Activated T-helper 1 cell treated with Interleukin-2 at 50 U/mL for 16 hours (primary cell): ENCODE measurements around the gene MAPK1.
A peak's percentile ranks its signal among the peaks of the same experiment; 100 is the strongest.
"Not testable (repeated sequence)": the region's sequence is repeated elsewhere in the genome, so short reads cannot be mapped to it uniquely, and the experiment has no call there.

Experiments
- DNase-seq: peaks from one replicate; pipeline ENCODE4 v3.0.0-alpha.2; 2020; ENCODE audit warnings: low read depth

MAPK1 gene

DNA sequence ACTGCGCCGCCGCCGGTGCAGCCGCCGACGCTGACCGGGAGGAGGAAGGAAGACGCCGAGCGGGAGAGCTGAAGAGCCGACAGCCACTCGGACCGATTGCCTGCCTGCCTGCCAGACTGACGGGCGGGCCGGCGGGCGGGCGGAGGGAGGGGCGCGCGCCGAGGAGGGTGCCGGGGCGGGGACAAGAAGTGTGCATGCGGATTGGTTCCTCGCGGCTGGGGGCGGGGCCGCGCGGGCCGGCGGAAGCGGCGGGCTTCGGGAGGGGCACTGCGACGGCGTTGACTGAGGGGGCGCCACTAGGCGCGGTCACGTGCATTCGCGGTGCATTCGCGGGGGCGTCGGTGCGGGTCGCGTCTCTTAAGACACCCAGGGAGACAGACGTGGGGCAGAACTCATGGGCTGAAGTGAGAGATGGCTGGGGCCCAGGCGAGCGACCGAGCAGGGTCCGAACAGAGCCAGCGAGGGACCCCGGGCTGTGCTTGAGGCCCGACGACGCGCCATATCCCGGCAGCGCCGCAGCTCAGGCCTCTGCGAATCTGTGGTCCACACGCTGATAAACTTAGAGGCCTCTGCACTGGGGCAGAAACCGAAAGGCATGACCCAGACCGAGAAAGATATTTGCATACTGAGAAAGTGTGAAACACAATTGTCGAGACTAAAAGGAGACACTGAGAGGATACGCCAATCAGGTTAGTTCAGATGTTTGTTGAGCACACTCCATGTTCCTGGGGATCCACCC, at the start of gene MAPK1:
TSS of gene MAPK1 (minus strand) at position 118 of the 739 bp plus-strand sequence. CDS start 205 bp downstream, outside the sequence.
- DNase-seq: peak; percentile 91

DNA sequence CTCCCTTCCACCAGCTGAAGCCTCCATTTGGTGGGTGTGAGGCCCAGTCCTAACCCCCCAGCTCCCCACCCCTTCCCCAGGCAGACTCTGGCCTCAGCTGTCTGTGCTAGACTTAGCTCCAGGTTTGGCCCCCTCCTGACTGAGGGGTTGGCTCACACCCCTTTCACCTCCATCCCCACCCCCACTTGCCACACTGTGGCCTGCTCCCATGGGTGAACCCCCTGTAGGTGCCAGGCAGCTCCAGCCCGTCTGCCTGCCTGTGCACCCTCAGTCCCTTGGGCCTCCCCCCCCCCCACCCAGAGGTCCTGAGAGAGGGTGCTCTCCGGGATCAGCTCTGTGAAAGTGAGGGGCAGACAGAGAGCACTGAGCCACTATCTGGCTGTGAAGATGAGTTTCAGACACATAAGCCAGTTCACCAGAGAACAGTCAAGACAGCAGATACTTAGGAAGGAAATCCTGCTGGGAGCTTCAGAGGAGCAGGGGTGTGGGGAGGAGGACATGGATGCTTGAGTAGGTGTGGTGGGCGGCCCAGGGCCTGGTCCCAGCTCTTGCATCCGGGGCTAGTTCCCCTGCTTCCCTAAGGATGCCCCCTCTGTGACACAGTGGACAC, 49.0 kb upstream of the MAPK1 start:
- no peak for DNase-seq

DNA sequence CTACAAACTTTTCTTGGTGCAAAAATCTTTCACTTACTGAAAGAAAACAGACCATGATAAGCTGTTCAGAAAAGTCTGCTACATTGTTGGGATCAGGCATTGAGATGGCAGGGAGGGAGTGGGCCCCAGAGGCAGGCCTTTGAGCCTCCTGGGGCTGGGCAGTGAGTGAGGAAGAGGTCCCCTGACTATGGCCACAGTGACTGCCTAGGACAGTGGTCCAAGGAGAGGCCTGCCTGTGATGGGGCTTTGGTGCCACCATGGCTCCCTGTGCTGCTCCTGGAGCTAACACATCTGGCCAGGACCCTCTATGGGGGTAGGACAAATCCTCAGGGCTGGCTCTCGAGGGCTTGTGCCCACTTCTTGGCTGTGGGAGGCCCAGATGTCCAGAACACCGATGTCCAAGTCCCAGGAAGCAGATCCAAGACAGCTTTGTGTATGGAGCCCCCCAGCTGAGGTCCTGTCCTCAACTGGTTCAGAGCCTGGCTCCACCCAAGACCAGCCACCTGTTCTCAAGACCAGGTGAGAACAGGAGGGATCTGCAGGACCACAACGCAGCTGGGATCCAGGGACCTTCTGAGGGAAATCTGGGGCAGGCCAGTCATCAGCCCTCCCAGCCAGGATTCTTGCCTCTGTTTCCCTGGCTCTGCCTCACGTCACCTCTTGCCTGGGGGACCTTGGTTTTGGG, 48.3 kb upstream of the MAPK1 start:
- DNase-seq: no peak

DNA sequence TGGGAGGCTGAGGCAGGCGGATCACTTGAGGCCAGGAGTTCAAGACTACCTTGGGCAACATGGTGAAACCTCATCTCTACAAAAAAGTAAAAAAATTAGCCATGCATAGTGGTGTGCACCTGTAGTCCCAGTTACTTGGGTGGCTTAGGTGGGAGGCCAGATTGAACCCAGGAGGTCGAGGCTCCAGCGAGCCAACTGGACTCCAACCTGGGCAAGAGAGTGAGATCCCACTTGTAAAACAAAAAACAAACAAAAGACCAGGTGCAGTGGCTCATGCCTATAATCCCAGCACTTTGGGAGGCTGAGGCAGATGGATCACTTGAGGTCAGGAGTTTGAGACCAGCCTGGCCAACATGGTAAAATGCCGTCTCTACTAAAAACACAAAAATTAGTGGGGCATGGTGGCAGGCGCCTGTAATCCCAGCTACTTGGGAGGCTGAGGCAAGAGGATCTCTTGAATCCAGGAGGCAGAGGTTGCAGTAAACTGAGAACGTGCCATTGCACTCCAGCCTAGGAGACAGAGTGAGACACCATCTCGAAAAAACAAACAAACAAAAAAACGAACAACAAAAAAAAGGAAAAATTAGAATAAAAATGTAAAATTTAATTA, 46.7 kb upstream of the MAPK1 start:
- not testable (repeated sequence) for DNase-seq

DNA sequence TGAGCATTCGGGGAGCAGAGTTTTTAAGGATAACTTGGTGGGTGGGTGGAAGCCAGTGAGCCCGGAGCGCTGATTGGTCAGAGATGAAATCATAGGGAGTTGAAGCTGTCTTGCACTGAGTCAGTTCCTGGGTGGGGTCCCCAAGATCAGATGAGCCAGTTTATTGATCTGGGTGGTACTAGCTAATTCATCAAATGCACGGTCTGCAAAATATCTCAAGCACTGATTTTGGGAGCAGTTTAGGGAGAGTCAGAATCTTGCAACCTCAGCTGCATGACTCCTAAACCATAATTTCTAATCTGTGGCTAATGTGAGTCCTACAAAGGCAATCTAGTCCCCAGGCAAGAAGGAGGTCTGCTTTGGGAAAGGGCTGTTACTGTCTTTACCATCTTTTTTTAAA, 42.9 kb upstream of the MAPK1 start:
- DNase-seq: not testable (repeated sequence)

DNA sequence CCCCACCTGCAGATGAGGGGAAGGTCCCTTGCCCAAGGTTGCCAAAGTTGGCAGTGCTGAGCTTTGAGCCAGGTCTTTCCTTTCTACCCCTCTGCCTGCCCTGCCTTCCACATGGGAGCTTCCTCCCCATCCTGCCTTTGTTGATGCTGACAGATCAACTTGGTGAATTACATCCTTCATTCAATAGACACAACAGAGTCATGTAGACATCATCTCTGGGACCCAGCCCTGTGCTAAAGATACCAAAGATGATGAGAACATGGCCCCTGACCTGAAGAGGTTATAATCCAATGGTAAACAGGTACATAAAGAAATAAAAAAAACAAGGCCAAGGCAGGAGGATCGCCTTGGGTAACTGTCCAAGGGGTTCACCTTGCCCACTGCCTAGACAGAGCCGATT, 42.4 kb upstream of the MAPK1 start:
- DNase-seq: no peak

DNA sequence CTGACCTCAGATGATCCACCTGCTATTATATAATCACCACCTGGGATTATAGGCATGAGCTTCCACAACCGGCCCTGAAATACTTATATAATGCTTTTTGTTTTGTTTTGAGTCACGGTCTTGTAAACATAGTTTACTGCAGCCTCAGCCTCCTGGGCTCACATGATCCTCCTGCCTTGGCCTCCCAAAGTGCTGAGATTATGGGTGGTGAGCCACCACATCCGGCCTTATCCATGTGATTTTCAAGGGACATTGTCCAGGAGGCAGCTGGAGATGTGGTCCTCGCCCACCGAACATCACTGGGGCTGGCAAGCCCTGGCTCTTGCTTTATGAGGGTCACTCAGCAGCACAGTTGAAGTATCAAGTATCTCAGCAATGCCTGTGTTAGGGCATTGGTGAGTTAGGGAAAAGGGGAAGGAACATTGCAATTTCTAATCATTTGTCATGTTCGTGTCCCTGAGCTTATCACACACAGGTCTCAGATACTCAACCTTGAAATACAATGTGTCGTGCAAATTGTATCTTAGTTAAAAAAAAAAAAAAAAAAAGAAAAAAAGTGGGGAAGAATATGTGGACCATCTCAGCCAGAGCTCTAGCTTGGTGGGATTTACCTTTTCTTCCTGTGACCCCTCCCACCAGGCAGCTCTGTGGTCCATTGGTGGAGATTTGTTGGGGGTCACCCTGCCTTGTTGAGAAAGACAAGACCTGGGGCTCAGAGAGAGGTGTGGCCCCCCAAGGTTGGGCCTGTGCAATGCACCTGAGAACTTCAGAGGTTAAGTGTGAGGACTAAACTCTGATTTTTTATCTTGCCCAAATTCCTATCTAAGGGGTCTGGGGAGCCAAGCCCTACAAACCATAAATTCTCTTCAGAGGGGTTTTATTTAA, 40.4 kb upstream of the MAPK1 start:
- no peak for DNase-seq

DNA sequence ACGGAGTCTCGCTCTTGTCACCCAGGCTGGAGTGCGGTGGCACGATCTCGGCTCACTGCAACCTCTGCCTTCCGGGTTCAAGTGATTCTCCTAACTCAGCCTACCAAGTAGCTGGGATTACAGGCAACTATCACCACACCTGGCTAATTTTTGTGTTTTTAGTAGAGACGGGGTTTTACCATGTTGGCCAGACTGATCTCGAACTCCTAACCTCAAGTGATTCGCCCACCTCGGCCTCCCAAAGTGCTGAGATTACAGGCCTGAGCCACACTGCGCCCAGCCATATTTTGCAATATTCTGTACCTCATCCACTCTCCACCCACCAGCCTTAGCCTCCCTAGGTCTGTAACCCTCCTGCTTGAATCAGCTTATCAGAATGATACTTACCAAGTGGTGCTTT, 37.8 kb upstream of the MAPK1 start:
- not testable (repeated sequence) for DNase-seq

DNA sequence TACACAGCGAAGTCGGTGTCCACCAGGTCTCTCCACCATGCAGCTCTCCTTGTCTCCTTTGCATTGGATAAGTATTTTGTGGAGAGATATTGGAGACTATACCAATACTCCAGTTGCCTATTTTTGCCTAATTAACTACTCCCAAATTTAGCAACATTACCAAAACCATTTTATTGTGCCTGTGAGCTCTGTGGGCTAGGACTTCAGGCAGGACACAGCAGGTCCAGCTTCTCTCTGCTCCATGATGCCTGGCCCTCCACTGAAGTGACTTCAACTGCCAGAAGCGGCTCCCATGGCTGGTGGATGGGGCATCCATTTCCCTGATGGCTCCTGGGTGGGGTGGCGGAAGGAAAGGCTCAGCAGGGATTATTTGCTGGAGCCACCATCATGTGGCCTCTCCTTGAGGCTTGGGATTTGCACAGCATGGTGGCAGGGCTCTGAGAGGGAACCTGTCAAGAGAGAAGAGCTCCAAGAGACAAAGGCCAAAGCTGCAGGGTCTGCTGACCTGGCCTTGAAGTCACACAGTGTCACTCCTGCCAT, 36.9 kb upstream of the MAPK1 start:
- no peak for DNase-seq

DNA sequence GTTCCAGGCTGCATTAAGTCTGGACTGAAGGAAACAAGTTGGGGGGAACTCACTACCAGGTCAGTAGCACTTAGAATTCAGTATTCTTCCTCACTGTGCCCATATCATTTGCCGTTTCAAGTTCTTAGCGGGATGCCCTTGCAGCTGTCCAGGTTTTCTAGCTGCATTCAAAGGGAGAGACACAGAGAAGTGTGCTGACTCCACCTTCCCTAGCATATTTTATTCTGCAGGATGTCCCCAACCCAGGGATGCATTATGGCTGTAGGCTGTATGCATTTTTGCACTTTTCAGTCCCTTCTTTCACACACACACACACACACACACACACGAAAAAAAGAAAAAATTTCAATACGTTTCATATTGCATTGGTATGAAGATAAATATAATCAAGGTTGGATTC, 35.8 kb upstream of the MAPK1 start:
- DNase-seq: no peak

DNA sequence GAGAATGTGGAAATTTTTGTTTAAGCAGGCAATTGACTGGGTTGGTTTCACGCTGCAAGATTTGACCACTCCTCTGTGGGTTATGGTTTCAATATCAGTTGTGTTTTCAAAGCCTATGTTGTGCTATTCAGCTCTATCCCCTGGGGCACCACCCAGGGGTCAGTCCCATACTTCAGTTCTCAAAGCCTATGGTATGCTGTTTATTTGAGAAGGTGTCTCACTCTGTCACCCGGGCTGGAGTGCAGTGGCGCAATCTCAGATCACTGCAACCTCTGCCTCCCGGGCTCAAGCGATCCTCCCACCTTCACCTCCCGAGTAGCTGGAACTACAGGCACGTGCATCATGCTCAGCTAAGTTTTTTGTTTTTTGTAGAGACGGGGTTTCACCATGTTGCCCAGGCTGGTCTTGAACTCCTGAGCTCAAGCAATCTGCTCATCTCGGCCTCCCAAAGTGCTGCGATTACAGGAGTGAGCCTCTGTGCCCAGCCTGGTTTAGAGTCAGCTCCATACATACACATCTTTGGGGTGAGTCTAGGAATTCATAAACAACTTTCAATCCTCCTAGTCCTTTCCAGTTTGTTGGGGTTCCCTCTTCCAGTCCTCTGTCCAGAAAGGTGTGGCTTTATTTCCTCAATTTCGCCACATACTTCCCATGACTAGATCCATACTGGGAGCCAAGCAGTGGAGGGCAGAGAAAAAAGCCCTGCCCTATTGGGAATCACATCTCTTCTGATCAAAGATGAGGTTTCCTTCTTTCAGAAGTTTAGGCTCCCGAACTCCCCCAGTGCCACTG, 35.0 kb upstream of the MAPK1 start:
- DNase-seq: no peak

DNA sequence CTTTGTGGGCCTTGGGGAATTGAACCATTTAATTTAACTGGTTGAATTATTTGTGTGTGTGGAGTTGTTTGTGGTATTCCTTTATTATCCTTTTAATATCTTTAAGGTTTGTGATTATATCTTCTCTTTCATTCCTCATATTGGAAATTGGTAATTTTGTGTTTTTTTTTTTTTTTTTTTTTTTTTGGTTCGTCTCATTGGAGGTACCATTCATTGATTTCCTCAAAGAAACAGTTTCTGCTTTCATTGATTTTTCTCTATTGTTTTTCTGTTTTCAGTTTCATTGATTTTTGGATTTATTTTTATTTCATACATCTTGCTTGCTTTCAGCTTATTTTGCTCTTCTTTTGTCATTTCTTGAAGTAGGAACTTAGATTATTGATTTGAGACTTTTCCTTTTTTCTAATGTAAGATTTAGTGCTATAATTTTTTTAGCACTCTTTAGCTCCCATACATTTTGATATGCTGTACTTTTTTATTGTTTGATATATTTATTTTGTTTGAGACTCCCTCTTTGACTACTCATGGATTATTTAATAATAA, 31.0 kb upstream of the MAPK1 start:
- no peak for DNase-seq

DNA sequence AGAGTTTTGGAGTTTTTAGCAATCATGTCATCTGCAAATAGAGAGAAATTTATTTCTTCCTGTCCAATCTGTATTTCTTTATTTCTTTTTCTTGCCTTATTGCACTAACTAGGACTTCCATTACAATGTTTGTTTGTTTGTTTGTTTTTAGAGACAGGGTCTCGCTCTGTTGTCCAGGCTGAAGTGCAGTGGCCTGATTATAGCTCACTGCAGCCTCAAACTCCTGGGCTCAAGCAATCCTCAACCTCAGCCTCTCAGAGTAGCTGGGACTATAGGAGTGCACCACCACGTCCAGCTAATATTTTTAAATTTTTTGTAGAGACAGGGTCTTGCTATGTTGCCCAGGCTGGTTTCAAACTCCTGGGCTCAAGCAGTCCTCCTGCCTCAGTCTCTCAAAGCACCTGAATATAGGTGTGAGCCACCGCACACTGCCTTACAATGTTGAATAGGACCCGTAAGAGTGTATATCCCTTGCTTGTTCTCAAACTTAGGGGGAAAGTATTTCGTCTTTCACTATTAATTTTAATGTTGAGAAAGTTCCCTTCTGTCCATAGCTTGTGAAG, 29.6 kb upstream of the MAPK1 start:
- no peak for DNase-seq

DNA sequence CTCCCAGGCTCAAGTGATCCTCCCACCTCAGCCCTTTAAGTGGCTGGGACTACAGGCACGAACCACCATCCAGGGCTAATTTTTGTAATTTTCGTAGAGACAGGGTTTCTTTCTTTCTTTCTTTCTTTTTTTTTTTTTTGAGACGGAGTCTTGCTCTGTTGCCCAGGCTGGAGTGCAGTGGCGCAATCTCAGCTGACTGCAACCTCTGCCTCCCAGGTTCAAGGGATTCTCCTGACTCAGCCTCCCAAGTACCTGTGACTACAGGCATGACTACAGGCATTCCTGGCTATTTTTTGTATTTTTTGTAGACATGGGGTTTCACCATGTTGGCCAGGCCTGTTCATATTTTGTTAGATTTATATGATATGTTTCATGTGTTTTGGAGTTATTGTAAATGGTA, 28.8 kb upstream of the MAPK1 start:
- DNase-seq: not testable (repeated sequence)

DNA sequence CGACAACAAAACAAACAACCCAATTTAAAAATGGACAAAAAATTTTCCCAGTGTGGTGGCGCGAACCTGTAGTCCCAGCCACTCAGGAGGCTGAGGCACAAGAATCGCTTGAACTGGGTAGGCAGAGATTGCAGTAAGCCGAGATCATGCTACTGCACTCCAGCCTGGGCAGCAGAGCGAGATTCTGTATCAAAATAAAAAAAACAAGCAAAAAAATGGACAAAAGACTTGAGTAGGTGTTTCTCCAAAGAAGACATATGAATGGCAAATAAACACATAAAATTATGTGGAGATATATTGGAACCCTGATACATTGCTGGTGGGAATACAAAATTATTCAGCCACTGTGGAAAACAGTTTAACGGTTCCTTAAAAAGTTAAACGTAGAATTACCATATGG, 27.4 kb upstream of the MAPK1 start:
- no peak for DNase-seq

DNA sequence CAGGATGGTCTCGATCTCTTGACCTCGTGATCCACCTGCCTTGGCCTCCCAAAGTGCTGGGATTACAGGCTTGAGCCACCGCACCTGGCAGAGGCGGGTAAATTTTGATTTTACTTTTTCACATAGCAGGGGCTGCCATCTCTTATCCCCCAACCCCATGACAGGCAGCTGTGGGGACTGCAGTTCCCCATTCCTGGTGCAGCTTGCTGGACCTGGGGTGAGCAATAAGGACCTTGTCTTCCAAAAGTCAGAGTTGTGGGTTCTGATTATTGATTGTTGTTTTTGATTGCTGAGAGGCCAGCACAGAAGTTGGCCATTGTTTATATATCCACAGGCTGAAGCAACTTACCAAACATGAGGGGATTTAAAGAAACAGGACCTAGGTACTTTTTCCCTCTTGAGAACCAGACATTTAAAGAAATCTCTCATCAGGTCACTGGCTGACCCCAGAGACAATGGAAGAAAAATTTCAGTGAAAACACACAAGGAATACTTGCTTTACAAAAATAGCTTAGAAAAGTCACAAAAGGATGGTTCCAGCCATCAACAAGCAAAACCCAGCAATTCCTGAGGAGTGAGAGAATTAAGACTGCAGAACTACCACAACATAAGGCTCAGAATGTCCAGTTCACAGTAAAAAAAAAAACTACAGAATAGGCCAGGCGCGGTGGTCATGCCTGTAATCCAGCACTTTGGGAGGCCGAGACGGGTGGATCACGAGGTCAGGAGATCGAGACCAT, 22.0 kb upstream of the MAPK1 start:
- DNase-seq: no peak

DNA sequence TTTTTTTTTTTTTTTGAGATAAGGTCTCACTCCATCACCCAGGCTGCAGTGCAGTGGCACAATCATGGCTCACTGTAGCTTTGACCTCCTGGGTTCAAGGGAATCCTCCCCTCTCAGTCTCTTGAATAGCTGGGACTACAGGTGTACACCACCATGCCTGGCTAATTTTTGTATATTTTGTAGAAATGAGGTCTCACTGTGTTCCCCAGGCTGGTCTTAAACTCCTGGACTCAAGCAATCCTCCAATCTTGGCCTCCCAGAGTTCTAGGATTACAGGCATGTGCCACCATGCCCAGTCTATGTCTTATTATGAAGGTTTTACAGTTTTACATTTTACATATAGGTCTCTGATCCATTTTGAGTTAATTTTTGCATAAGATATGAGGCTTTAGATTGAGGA, 20.4 kb upstream of the MAPK1 start:
- DNase-seq: no peak

DNA sequence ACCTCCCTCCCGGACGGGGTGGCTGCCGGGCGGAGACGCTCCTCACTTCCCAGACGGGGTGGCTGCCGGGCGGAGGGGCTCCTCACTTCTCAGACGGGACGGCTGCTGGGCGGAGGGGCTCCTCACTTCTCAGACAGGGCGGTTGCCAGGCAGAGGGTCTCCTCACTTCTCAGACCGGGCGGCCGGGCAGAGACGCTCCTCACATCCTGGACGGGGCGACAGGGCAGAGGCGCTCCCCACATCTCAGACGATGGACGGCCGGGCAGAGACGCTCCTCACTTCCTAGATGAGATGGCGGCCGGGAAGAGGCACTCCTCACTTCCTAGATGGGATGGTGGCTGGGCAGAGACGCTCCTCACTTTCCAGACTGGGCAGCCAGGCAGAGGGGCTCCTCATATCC, 16.5 kb upstream of the MAPK1 start:
- DNase-seq: not testable (repeated sequence)

DNA sequence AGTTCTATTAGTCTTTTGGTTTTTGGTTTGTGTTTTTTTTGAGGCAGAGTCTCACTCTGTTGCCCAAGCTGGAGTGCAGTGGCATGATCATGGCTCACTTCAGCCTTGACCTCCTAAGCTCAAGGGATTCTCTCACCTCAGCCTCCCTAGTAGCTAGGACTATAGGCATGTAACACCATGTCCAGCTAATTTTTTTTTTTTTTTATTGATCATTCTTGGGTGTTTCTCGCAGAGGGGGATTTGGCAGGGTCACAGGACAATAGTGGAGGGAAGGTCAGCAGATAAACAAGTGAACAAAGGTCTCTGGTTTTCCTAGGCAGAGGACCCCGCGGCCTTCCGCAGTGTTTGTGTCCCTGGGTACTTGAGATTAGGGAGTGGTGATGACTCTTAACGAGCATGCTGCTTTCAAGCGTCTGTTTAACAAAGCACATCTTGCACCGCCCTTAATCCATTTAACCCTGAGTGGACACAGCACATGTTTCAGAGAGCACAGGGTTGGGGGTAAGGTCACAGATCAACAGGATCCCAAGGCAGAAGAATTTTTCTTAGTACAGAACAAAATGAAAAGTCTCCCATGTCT, 15.4 kb upstream of the MAPK1 start:
- DNase-seq: not testable (repeated sequence)
